Breast epithelium (tissue), 4 donors: ENCODE data around the gene DCST2. TPM values are rescaled to one million over a fixed set of nuclear protein-coding genes. Genes with fewer than 3 reads are reported as not detected.

Experiments used
- DNase-seq, 2 donors: peaks; one replicate each; pipeline ENCODE4 v3.0.0-alpha.2; 2019; ENCODE audit warnings: low spot score in 2 of 2
- H3K27ac ChIP-seq, 2 donors: fragments of 200-600 bp; sonication (generic) in 1 of 2; one replicate each; pipeline ENCODE4 v1.5.1; 2016 to 2019; ENCODE audit warnings: mild to moderate bottlenecking in 1 of 2
- H3K27me3 ChIP-seq, 2 donors: fragments of 200-600 bp; sonication (generic) in 1 of 2; one replicate each; pipeline versions ENCODE4 v1.5.1 to v1.6.0; 2017 to 2019; ENCODE audit warnings: control low read depth in 1 of 2, mild to moderate bottlenecking in 1 of 2
- H3K36me3 ChIP-seq: fragments of 200-600 bp; one replicate; pipeline ENCODE4 v1.5.1; 2019
- H3K4me1 ChIP-seq, 2 donors: fragments of 200-600 bp; sonication (generic); one replicate each; pipeline ENCODE4 v1.5.1; 2016 to 2019; ENCODE audit warnings: control low read depth in 1 of 2
- H3K4me3 ChIP-seq, 3 donors: fragments of 200-600 bp; sonication (generic); 1 replicate in 2 of 3; 2 replicates in 1 of 3; pipeline ENCODE4 v1.5.1; 2016 to 2019; ENCODE audit warnings: mild to moderate bottlenecking in 3 of 3, moderate library complexity in 2 of 3
- H3K9me3 ChIP-seq, 2 donors: fragments of 200-600 bp; sonication (generic) in 1 of 2; one replicate each; pipeline ENCODE4 v1.5.1; 2016 to 2019; ENCODE audit warnings: control low read depth in 1 of 2
- CTCF ChIP-seq, 3 donors: fragments of 450-650 bp; IDR thresholded peaks; one replicate each; pipeline ENCODE4 v1.5.1; 2016 to 2017; ENCODE audit warnings: antibody characterized with exemption in 3 of 3, mild to moderate bottlenecking in 3 of 3, moderate library complexity in 3 of 3
- POLR2A ChIP-seq: fragments of 450-650 bp; IDR thresholded peaks from one replicate; pipeline ENCODE4 v1.6.1; 2016; ENCODE audit warnings: antibody characterized with exemption, mild to moderate bottlenecking, moderate library complexity
- POLR2AphosphoS5 ChIP-seq, 3 donors: sonication (generic); formaldehyde crosslinking; IDR thresholded peaks; one replicate each; pipeline ENCODE4 v1.6.1; 2017; ENCODE audit warnings: antibody characterized with exemption in 3 of 3
- intact Hi-C: fragments of 100-400 bp; cut with DNase I; formaldehyde crosslinking; loops from one replicate; pipeline ENCODE4 v1.15.1; 2023; ENCODE audit warnings: low total_unique reads
- total RNA-seq, 3 donors: library from RNA; depleted of rRNA; stranded (reverse); fragments of >200 nt; gene quantifications; one replicate each; pipeline ENCODE4 v1.1.0, GENCODE V29; 2016

DCST2 gene
- total RNA-seq, 3 donors from 2014 or later = 0.48 to 4.4 (median 3.3) TPM

- Histone ChIP-seq H3K4me3 (no peak overlapping the region), H3K36me3 (no peaks in the 10 kb centered on the region), H3K27me3 (no peaks in the 10 kb centered on the region), H3K9me3 (no peaks in the 10 kb centered on the region), H3K27ac (peak overlapping the region; percentile 91 to 92), H3K4me1 (peaks cover 14 to 28% of the 10 kb centered on the region in 2 donors)
- intact Hi-C loops = loop anchor here (5.0 kb wide), 1 partner anchor 37 kb away; the partner anchor contains the start of gene ADAM15
- TF ChIP-seq CTCF (IDR thresholded peaks at IDR 0.05) (no peak), POLR2AphosphoS5 (IDR thresholded peaks at IDR 0.05) (no peak), POLR2A (no peak)
- no peak for DNase-seq
These were observed 17.9 kb downstream of the DCST2 start for GRCh38 chr1:155015527-155016230.

GRCh38 chr1:155014709-155015508, 18.7 kb downstream of the DCST2 start:
- Histone ChIP-seq H3K4me1 (peaks cover 22 to 28% of the 10 kb centered on the region in 2 donors), H3K36me3 (no peaks in the 10 kb centered on the region), H3K27me3 (no peaks in the 10 kb centered on the region), H3K4me3 (no peak overlapping the region), H3K9me3 (no peaks in the 10 kb centered on the region), H3K27ac (peak overlapping the region; percentile 91 to 92)
- intact Hi-C loops = loop anchor here (5.0 kb wide), 1 partner anchor 37 kb away; the partner anchor contains the start of gene ADAM15
- no peak for DNase-seq
- TF ChIP-seq POLR2A = no peak
- TF ChIP-seq POLR2AphosphoS5 (IDR thresholded peaks at IDR 0.05) = no peak
- TF ChIP-seq CTCF (IDR thresholded peaks at IDR 0.05) = no peak

- intact Hi-C loops = no loop called here
- TF ChIP-seq POLR2AphosphoS5 (IDR thresholded peaks at IDR 0.05) (no peak), CTCF (IDR thresholded peaks at IDR 0.05) (no peak), POLR2A (no peak)
These were observed 19.9 kb downstream of the DCST2 start for GRCh38 chr1:155013632-155014031.

GRCh38 chr1:155012776-155013602, 20.6 kb downstream of the DCST2 start:
- H3K4me3 ChIP-seq = no peak overlapping the region
- DNase-seq = no peak
- intact Hi-C loops = loop anchor here (1.0 kb wide), 1 partner anchor 24 kb away; no protein-coding TSS in a partner anchor
- no peaks in the 10 kb centered on the region for H3K9me3 ChIP-seq
- H3K27ac ChIP-seq = peak overlapping the region; percentile 68 to 99
- no peaks in the 10 kb centered on the region for H3K27me3 ChIP-seq
- no peak for TF ChIP-seq POLR2AphosphoS5 (IDR thresholded peaks at IDR 0.05)
- no peak for TF ChIP-seq POLR2A
- TF ChIP-seq CTCF (IDR thresholded peaks at IDR 0.05) = no peak
- H3K36me3 ChIP-seq = no peaks in the 10 kb centered on the region
- peaks cover 23 to 25% of the 10 kb centered on the region in 2 donors for H3K4me1 ChIP-seq

More at GRCh38 chr1:155013632-155014031, 19.9 kb downstream of the DCST2 start:
- Histone ChIP-seq H3K36me3 (no peaks in the 10 kb centered on the region), H3K4me3 (no peak overlapping the region), H3K4me1 (peaks cover 23 to 28% of the 10 kb centered on the region in 2 donors), H3K27ac (peak overlapping the region; percentile 68 to 99), H3K27me3 (no peaks in the 10 kb centered on the region), H3K9me3 (no peaks in the 10 kb centered on the region)
- DNase-seq = no peak
